Astrocyte (in vitro differentiated cells and primary cell): ENCODE measurements around the gene WDR45B. TPM values are rescaled to one million over a fixed set of nuclear protein-coding genes. Genes with fewer than 3 reads are reported as not detected.

Experiments used
- DNase-seq: peaks from one replicate; pipeline ENCODE4 v3.0.0-alpha.2; 2010; ENCODE audit warnings: low read depth
- FAIRE-seq: peaks from 2 replicates; lab custom pipeline; 2011; peaks lifted over from hg19 to GRCh38; lab: Jason Lieb, UNC
- H2AFZ ChIP-seq: 2 replicates; pipeline ENCODE4 v1.6.0; 2012; ENCODE audit warnings: low read depth, low read length, inconsistent platforms
- H3K27ac ChIP-seq: 2 replicates; pipeline ENCODE4 v1.5.1; 2011; ENCODE audit warnings: low read depth, low read length, inconsistent platforms
- H3K27me3 ChIP-seq: 2 replicates; pipeline ENCODE4 v1.6.0; 2011; ENCODE audit warnings: low read length, inconsistent platforms; ENCODE audit not compliant: insufficient read depth
- H3K36me3 ChIP-seq: 2 replicates; pipeline ENCODE4 v1.5.1; 2011; ENCODE audit warnings: low read length, inconsistent platforms; ENCODE audit not compliant: insufficient read depth
- H3K4me1 ChIP-seq: 2 replicates; pipeline ENCODE4 v1.5.1; 2011; ENCODE audit warnings: low read length, inconsistent platforms; ENCODE audit not compliant: insufficient read depth
- H3K4me2 ChIP-seq: 2 replicates; pipeline ENCODE4 v1.6.0; 2012; ENCODE audit warnings: low read length, inconsistent platforms
- H3K4me3 ChIP-seq: 2 replicates; pipeline ENCODE4 v1.5.1; 2011; ENCODE audit warnings: low read depth, mild to moderate bottlenecking, low read length, inconsistent platforms; ENCODE audit not compliant: insufficient read depth
- H3K79me2 ChIP-seq: 2 replicates; pipeline ENCODE4 v1.6.0; 2012; ENCODE audit warnings: mild to moderate bottlenecking, low read length, inconsistent platforms; ENCODE audit not compliant: insufficient read depth
- H3K9ac ChIP-seq: 2 replicates; pipeline ENCODE4 v1.6.0; 2012; ENCODE audit warnings: mild to moderate bottlenecking, low read length, inconsistent platforms
- H3K9me3 ChIP-seq: 2 replicates; pipeline ENCODE4 v1.5.1; 2012; ENCODE audit warnings: low read depth, mild to moderate bottlenecking, low read length, inconsistent platforms; ENCODE audit not compliant: insufficient read depth
- H4K20me1 ChIP-seq: 2 replicates; pipeline ENCODE4 v1.6.0; 2012; ENCODE audit warnings: low read length, inconsistent platforms; ENCODE audit not compliant: insufficient read depth
- H3K27ac Mint-ChIP-seq: one replicate; pipeline ENCODE4 v1.8.0; 2021; ENCODE audit warnings: mild to moderate bottlenecking, mixed read lengths; ENCODE audit not compliant: unreplicated experiment
- H3K27me3 Mint-ChIP-seq: one replicate; pipeline ENCODE4 v1.8.0; 2021; ENCODE audit warnings: low read depth, mixed read lengths; ENCODE audit not compliant: unreplicated experiment
- H3K36me3 Mint-ChIP-seq: one replicate; pipeline ENCODE4 v1.8.0; 2021; ENCODE audit warnings: low read depth, mixed read lengths; ENCODE audit not compliant: unreplicated experiment
- H3K4me1 Mint-ChIP-seq: one replicate; pipeline ENCODE4 v1.8.0; 2021; ENCODE audit warnings: low read depth, mixed read lengths; ENCODE audit not compliant: unreplicated experiment
- H3K4me3 Mint-ChIP-seq: one replicate; pipeline ENCODE4 v1.8.0; 2021; ENCODE audit warnings: mild to moderate bottlenecking, moderate library complexity, mixed read lengths; ENCODE audit not compliant: unreplicated experiment
- H3K9me3 Mint-ChIP-seq: one replicate; pipeline ENCODE4 v1.8.0; 2021; ENCODE audit warnings: mild to moderate bottlenecking, mixed read lengths; ENCODE audit not compliant: unreplicated experiment
- CTCF ChIP-seq: IDR thresholded peaks from 2 replicates; pipeline ENCODE4 v1.5.1; 2011; ENCODE audit warnings: low read depth, mild to moderate bottlenecking, inconsistent platforms, low read length, moderate library complexity; ENCODE audit not compliant: insufficient read depth
- EZH2 ChIP-seq: IDR thresholded peaks from 2 replicates; pipeline ENCODE4 v1.6.1; 2012; ENCODE audit warnings: mild to moderate bottlenecking, low read length, inconsistent platforms; ENCODE audit not compliant: insufficient read depth
- total RNA-seq: library from RNA; stranded (reverse); gene quantifications from 2 replicates; pipeline ENCODE4 v1.2.1, GENCODE V29; 2021

WDR45B gene
- total RNA-seq, 1 donor from 2014 or later, result 75.4 TPM

GRCh38 chr17:82638183-82638773 is 10.0 kb downstream of the WDR45B start:
- Histone ChIP-seq H3K9ac (no peak overlapping the region), H3K4me3 (no peak overlapping the region), H3K9me3 (no peaks in the 10 kb centered on the region), H4K20me1 (peaks cover 92% of the 10 kb centered on the region), H2AFZ (no peak overlapping the region), H3K4me1 (peaks cover 2% of the 10 kb centered on the region), H3K27ac (no peak overlapping the region), H3K27me3 (no peaks in the 10 kb centered on the region), H3K36me3 (peaks cover 17% of the 10 kb centered on the region), H3K4me2 (peak overlapping the region; percentile 15), H3K79me2 (peaks cover 95% of the 10 kb centered on the region)
- no peak overlapping the region for H3K4me3 Mint-ChIP-seq
- no peaks in the 10 kb centered on the region for H3K4me1 Mint-ChIP-seq
- no peak for TF ChIP-seq CTCF
- no peak for TF ChIP-seq EZH2
- no peaks in the 10 kb centered on the region for H3K9me3 Mint-ChIP-seq
- no peak overlapping the region for H3K27ac Mint-ChIP-seq
- no peaks in the 10 kb centered on the region for H3K27me3 Mint-ChIP-seq
- no peak for FAIRE-seq
- peaks cover 18% of the 10 kb centered on the region for H3K36me3 Mint-ChIP-seq
- DNase-seq, result peak; percentile 8

GRCh38 chr17:82636626-82637598 is 11.3 kb downstream of the WDR45B start:
- H3K36me3 ChIP-seq, result peaks cover 11% of the 10 kb centered on the region
- Mint-ChIP-seq H3K4me1 (no peaks in the 10 kb centered on the region), H3K9me3 (no peaks in the 10 kb centered on the region), H3K36me3 (peaks cover 19% of the 10 kb centered on the region), H3K4me3 (no peak overlapping the region), H3K27ac (peak overlapping the region; percentile 1), H3K27me3 (no peaks in the 10 kb centered on the region)
- H4K20me1 ChIP-seq, result peaks cover 92% of the 10 kb centered on the region
- no peak for TF ChIP-seq EZH2
- no peak for TF ChIP-seq CTCF
- H3K9ac ChIP-seq, result no peak overlapping the region
- no peaks in the 10 kb centered on the region for H3K9me3 ChIP-seq
- H3K79me2 ChIP-seq, result peaks cover 95% of the 10 kb centered on the region
- no peaks in the 10 kb centered on the region for H3K27me3 ChIP-seq
- H3K4me3 ChIP-seq, result no peak overlapping the region
- H3K27ac ChIP-seq, result no peak overlapping the region
- no peak overlapping the region for H2AFZ ChIP-seq
- H3K4me2 ChIP-seq, result no peak overlapping the region
- DNase-seq, result no peak
- peaks cover 2% of the 10 kb centered on the region for H3K4me1 ChIP-seq
- FAIRE-seq, result no peak
